OCI-LY7 (cell line): ENCODE data around the gene CALN1. TPM values are rescaled to one million over a fixed set of nuclear protein-coding genes. Genes with fewer than 3 reads are reported as not detected.

Experiments
- BruUV-seq: library from RNA; stranded (reverse); fragments of 400-500 nt; replicated peaks from 2 replicates; lab custom pipeline; 2021; lab: Mats Ljungman, UMichigan
- CTCF ChIA-PET: fragments of 300-600 bp; sonication (Branson Sonifier 250); formaldehyde crosslinking; loops from one replicate; lab custom pipeline; 2022; ENCODE audit warnings: antibody characterized with exemption; ENCODE audit not compliant: unreplicated experiment; lab: Charles Lee
- POLR2A ChIA-PET: fragments of 300-600 bp; sonication (Branson Sonifier 250); formaldehyde crosslinking; loops from one replicate; lab custom pipeline; 2022; ENCODE audit warnings: antibody characterized with exemption; lab: Charles Lee
- DNase-seq: peaks from one replicate; pipeline ENCODE4 v3.0.0-alpha.2; 2015; ENCODE audit warnings: low spot score
- H2AFZ ChIP-seq: fragments of 200-600 bp; sonication (generic), shearing (Covaris generic); 2 replicates; pipeline ENCODE4 v1.6.1; 2014; ENCODE audit warnings: mild to moderate bottlenecking, antibody characterized with exemption, low read length, moderate library complexity
- H3K27ac ChIP-seq: fragments of 200-600 bp; sonication (generic); 2 replicates; pipeline ENCODE4 v1.5.1; 2014; ENCODE audit warnings: mixed run types, low read depth, mild to moderate bottlenecking, moderate library complexity, low read length, inconsistent platforms; ENCODE audit not compliant: poor library complexity, severe bottlenecking
- H3K36me3 ChIP-seq: fragments of 200-600 bp; sonication (generic); 2 replicates; pipeline ENCODE4 v1.6.1; 2014; ENCODE audit warnings: mild to moderate bottlenecking, antibody characterized with exemption, low read length, moderate library complexity, mixed read lengths; ENCODE audit not compliant: insufficient read depth
- H3K4me1 ChIP-seq: fragments of 200-600 bp; sonication (generic); 2 replicates; pipeline ENCODE4 v1.5.1; 2014; ENCODE audit warnings: mild to moderate bottlenecking, low read length; ENCODE audit not compliant: insufficient read depth, poor library complexity, severe bottlenecking
- H3K4me2 ChIP-seq: fragments of 200-600 bp; sonication (generic); 2 replicates; pipeline ENCODE4 v1.6.1; 2014; ENCODE audit warnings: mild to moderate bottlenecking, low read length
- H3K4me3 ChIP-seq: fragments of 200-600 bp; sonication (generic); 2 replicates; pipeline ENCODE4 v1.5.1; 2014; ENCODE audit warnings: mild to moderate bottlenecking, low read depth, low read length; ENCODE audit not compliant: poor library complexity, severe bottlenecking
- H3K79me2 ChIP-seq: fragments of 200-600 bp; sonication (generic); 2 replicates; pipeline ENCODE4 v1.6.1; 2016; ENCODE audit warnings: low read depth, mild to moderate bottlenecking, low read length, moderate library complexity, mixed read lengths; ENCODE audit not compliant: insufficient read depth
- H3K9me2 ChIP-seq: fragments of 200-600 bp; sonication (generic); 2 replicates; pipeline ENCODE4 v1.6.1; 2016; ENCODE audit warnings: mild to moderate bottlenecking, low read length, mixed read lengths; ENCODE audit not compliant: insufficient read depth
- H3K9me3 ChIP-seq: fragments of 200-600 bp; sonication (generic); 2 replicates; pipeline ENCODE4 v1.6.1; 2014; ENCODE audit warnings: mild to moderate bottlenecking, mixed run types, low read length, mixed read lengths
- H4K20me1 ChIP-seq: fragments of 200-600 bp; sonication (generic); 2 replicates; pipeline ENCODE4 v1.6.1; 2014; ENCODE audit warnings: mild to moderate bottlenecking, antibody characterized with exemption, low read length, moderate library complexity, mixed read lengths; ENCODE audit not compliant: insufficient read depth
- CTCF ChIP-seq: fragments of 200-600 bp; sonication (generic); conservative IDR thresholded peaks from 2 replicates; pipeline ENCODE4 v1.5.1; 2014; ENCODE audit warnings: mild to moderate bottlenecking, antibody characterized with exemption, low read length, moderate library complexity, mixed read lengths
- EZH2phosphoT487 ChIP-seq: fragments of 200-600 bp; sonication (generic); IDR thresholded peaks from 2 replicates; pipeline ENCODE4 v1.6.1; 2018; ENCODE audit warnings: low read depth, borderline replicate concordance, mild to moderate bottlenecking, mixed run types, antibody characterized with exemption, low read length, moderate library complexity, mixed read lengths
- intact Hi-C: fragments of 100-400 bp; cut with micrococcal nuclease; formaldehyde crosslinking; loops from one replicate; pipeline ENCODE4 v1.10.0; 2022; ENCODE audit not compliant: unreplicated experiment
- total RNA-seq, 2 experiments: library from RNA; depleted of rRNA in 1 of 2; stranded (reverse); fragments of >200 nt in 1 of 2; shearing (Covaris generic) in 1 of 2; gene quantifications; 2 replicates each; pipeline ENCODE4 v1.2.3, GENCODE V29; 2014 to 2022

CALN1 gene
- total RNA-seq, 2 experiments from 2014 or later: not detected

- H3K27ac ChIP-seq: no peak overlapping the region
- no peaks in the 10 kb centered on the region for H4K20me1 ChIP-seq
- H3K79me2 ChIP-seq: no peaks in the 10 kb centered on the region
- H3K4me1 ChIP-seq: no peaks in the 10 kb centered on the region
- TF ChIP-seq CTCF (no peak), EZH2phosphoT487 (no peak)
- intact Hi-C loops: no loop called here
- ChIA-PET POLR2A (no interaction called here), CTCF (no interaction called here)
- no peak overlapping the region for H3K4me2 ChIP-seq
- no TSS peak for BruUV-seq
- DNase-seq: no peak
- no peak overlapping the region for H3K4me3 ChIP-seq
- H3K36me3 ChIP-seq: no peaks in the 10 kb centered on the region
- H3K9me2 ChIP-seq: no peaks in the 10 kb centered on the region
- H2AFZ ChIP-seq: no peak overlapping the region
- H3K9me3 ChIP-seq: no peaks in the 10 kb centered on the region
Measured at GRCh38 chr7:71885487-71885886, 526.7 kb downstream of the CALN1 start.

DNA sequence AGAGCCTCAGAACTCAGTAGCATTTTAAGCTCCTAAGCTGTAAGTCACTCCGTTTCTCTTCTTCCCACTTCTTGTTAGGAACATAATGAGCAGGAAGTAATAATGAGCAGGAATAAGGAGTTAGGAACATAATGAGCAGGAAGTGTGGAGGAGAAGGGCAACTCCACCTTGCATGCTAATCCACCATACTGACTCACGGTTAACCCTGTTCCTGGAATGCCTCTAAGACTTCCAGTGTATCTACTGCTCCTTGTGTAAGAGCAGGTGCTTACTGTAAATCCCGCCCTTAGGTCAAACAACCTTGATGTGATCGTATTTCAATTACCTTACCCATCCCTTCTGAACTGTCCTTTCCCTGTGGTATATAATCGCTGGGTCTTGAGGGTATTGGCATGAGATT lies 528.7 kb downstream of the CALN1 start:
- CTCF ChIA-PET: no interaction called here
- no peaks in the 10 kb centered on the region for H3K79me2 ChIP-seq
- no peak overlapping the region for H2AFZ ChIP-seq
- no peak overlapping the region for H3K27ac ChIP-seq
- H3K4me2 ChIP-seq: no peak overlapping the region
- DNase-seq: no peak
- H4K20me1 ChIP-seq: no peaks in the 10 kb centered on the region
- H3K9me2 ChIP-seq: no peaks in the 10 kb centered on the region
- H3K9me3 ChIP-seq: no peaks in the 10 kb centered on the region
- BruUV-seq: no TSS peak
- POLR2A ChIA-PET: no interaction called here
- H3K4me3 ChIP-seq: no peak overlapping the region
- no peaks in the 10 kb centered on the region for H3K36me3 ChIP-seq
- H3K4me1 ChIP-seq: no peaks in the 10 kb centered on the region
- TF ChIP-seq CTCF: no peak
- TF ChIP-seq EZH2phosphoT487: no peak
- intact Hi-C loops: no loop called here

DNA sequence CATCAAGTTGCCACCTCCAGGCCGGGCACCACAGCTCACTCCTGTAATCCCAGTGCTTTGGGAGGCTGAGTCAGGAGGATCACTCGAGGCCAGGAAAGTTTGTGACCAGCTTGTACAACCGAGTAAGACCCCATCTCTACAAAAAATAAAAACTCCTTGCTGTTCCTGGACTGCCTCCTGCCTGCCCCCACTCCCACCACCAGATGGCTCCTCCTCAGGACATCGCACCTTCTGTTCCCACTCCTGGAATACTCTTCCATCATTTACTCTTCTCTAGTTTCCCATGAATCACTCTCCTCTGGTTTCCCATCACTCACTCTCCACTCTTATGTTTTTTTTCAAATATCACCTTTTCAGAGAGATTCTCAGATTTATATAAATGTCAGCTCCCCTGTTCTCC lies 540.7 kb downstream of the CALN1 start:
- H3K4me2 ChIP-seq: no peak overlapping the region
- no peaks in the 10 kb centered on the region for H3K9me2 ChIP-seq
- no peak overlapping the region for H2AFZ ChIP-seq
- ChIA-PET POLR2A (no interaction called here), CTCF (no interaction called here)
- H4K20me1 ChIP-seq: no peaks in the 10 kb centered on the region
- H3K36me3 ChIP-seq: no peaks in the 10 kb centered on the region
- DNase-seq: no peak
- H3K4me1 ChIP-seq: no peaks in the 10 kb centered on the region
- no peak overlapping the region for H3K4me3 ChIP-seq
- no peaks in the 10 kb centered on the region for H3K79me2 ChIP-seq
- H3K27ac ChIP-seq: no peak overlapping the region
- no TSS peak for BruUV-seq
- no peak for TF ChIP-seq EZH2phosphoT487
- 0 out of 2 replicates have a peak, but pooled peaks have one; percentile 21 for TF ChIP-seq CTCF
- intact Hi-C loops: no loop called here
- no peaks in the 10 kb centered on the region for H3K9me3 ChIP-seq
